ENCODE data around the gene TBATA. TPM values are rescaled to one million over a fixed set of nuclear protein-coding genes. Genes with fewer than 3 reads are reported as not detected.

TBATA gene
- total RNA-seq, 1 experiment from 2014 or later: not detected

GRCh38 chr10:70780370-70780760 lies 4.8 kb downstream of the TBATA start:
- POLR2A ChIA-PET (ENCODE audit: unreplicated experiment): no interaction called here
- DNase-seq (no peak), ATAC-seq (no peak)
- Histone ChIP-seq H3K9me2 (replicated peaks; ENCODE audit: low read length) (no peaks in the 10 kb centered on the region), H3K4me2 (ENCODE audit: low read length) (no peak overlapping the region), H3K27ac (ENCODE audit: low read length) (no peak overlapping the region), H3F3A (ENCODE audit: low read length, unreplicated experiment) (no peaks in the 10 kb centered on the region), H2AFZ (ENCODE audit: low read length) (no peak overlapping the region), H3K27me3 (ENCODE audit: low read length) (0 out of 2 replicates have a peak, but pooled peaks cover 3% of the 10 kb centered on the region), H3K9me3 (ENCODE audit: low read length) (no peaks in the 10 kb centered on the region), H4K20me1 (ENCODE audit: low read length) (no peaks in the 10 kb centered on the region), H3K4me1 (ENCODE audit: insufficient read depth, low read length) (peaks cover 12% of the 10 kb centered on the region), H3K4me3 (ENCODE audit: low read length) (no peak overlapping the region), H3K79me2 (ENCODE audit: low read length) (no peaks in the 10 kb centered on the region), H3K36me3 (ENCODE audit: low read depth, low read length) (no peaks in the 10 kb centered on the region), H3K9ac (ENCODE audit: low read length) (no peak overlapping the region)
- BruUV-seq (replicated peaks): no TSS peak
- intact Hi-C loops (cut with micrococcal nuclease): no loop called here
- TF ChIP-seq CTCF (conservative IDR thresholded peaks at IDR 0.05; ENCODE audit: low read depth, low read length): no peak
- TF ChIP-seq EZH2 (IDR thresholded peaks at IDR 0.05; ENCODE audit: low read length, unreplicated experiment): no peak
- TF ChIP-seq EZH2phosphoT487 (IDR thresholded peaks at IDR 0.05; ENCODE audit: borderline replicate concordance, low read length): no peak
- CTCF ChIA-PET: no interaction called here

- ChIA-PET CTCF (no interaction called here), POLR2A (ENCODE audit: unreplicated experiment) (no interaction called here)
- no peak overlapping the region for H3K4me2 ChIP-seq (ENCODE audit: low read length)
Measured at GRCh38 chr10:70779511-70780369, 5.4 kb downstream of the TBATA start.

More at GRCh38 chr10:70779511-70780369, 5.4 kb downstream of the TBATA start:
- intact Hi-C loops (cut with micrococcal nuclease): no loop called here
- H3K4me3 ChIP-seq (ENCODE audit: low read length): no peak overlapping the region
- TF ChIP-seq CTCF (conservative IDR thresholded peaks at IDR 0.05; ENCODE audit: low read depth, low read length) (no peak), EZH2 (IDR thresholded peaks at IDR 0.05; ENCODE audit: low read length, unreplicated experiment) (no peak)
- H3K79me2 ChIP-seq (ENCODE audit: low read length): no peaks in the 10 kb centered on the region
- H4K20me1 ChIP-seq (ENCODE audit: low read length): no peaks in the 10 kb centered on the region
- no peaks in the 10 kb centered on the region for H3K36me3 ChIP-seq (ENCODE audit: low read depth, low read length)
- no peaks in the 10 kb centered on the region for H3K9me3 ChIP-seq (ENCODE audit: low read length)
- 0 out of 2 replicates have a peak, but pooled peaks cover 3% of the 10 kb centered on the region for H3K27me3 ChIP-seq (ENCODE audit: low read length)
- H2AFZ ChIP-seq (ENCODE audit: low read length): no peak overlapping the region
- no peak overlapping the region for H3K9ac ChIP-seq (ENCODE audit: low read length)
- H3K9me2 ChIP-seq (replicated peaks; ENCODE audit: low read length): no peaks in the 10 kb centered on the region
- no peak for DNase-seq
- no peak overlapping the region for H3K27ac ChIP-seq (ENCODE audit: low read length)
- ATAC-seq: no peak
- BruUV-seq (replicated peaks): no TSS peak
- no peaks in the 10 kb centered on the region for H3F3A ChIP-seq (ENCODE audit: low read length, unreplicated experiment)
- peaks cover 12% of the 10 kb centered on the region for H3K4me1 ChIP-seq (ENCODE audit: insufficient read depth, low read length)

Data from PC-3 (cell line).